ENCODE data around the gene PRKCZ. TPM values are rescaled to one million over a fixed set of nuclear protein-coding genes. Genes with fewer than 3 reads are reported as not detected.
A peak's percentile ranks its signal among the peaks of the same experiment; 100 is the strongest.

The PRKCZ gene
- total RNA-seq, 1 donor from 2014 or later, result 55.5 TPM

- H3K36me3 Mint-ChIP-seq, result peaks cover 15% of the 10 kb centered on the region
- H3K4me1 Mint-ChIP-seq, result peaks cover 8% of the 10 kb centered on the region
- H3K27me3 Mint-ChIP-seq (ENCODE audit: low read depth), result no peaks in the 10 kb centered on the region
- no peak overlapping the region for H3K4me3 Mint-ChIP-seq
- no peak for DNase-seq (ENCODE audit: low spot score in 2 of 2, unreplicated experiment in 2 of 2)
- no peak for TF ChIP-seq CTCF (IDR thresholded peaks at IDR 0.05; ENCODE audit: unreplicated experiment)
- H3K9me3 Mint-ChIP-seq, result peaks cover 9% of the 10 kb centered on the region
- H3K27ac Mint-ChIP-seq, result no peak overlapping the region
These were observed 20.8 kb downstream of the PRKCZ start for GRCh38 chr1:2070800-2071530.

DNA sequence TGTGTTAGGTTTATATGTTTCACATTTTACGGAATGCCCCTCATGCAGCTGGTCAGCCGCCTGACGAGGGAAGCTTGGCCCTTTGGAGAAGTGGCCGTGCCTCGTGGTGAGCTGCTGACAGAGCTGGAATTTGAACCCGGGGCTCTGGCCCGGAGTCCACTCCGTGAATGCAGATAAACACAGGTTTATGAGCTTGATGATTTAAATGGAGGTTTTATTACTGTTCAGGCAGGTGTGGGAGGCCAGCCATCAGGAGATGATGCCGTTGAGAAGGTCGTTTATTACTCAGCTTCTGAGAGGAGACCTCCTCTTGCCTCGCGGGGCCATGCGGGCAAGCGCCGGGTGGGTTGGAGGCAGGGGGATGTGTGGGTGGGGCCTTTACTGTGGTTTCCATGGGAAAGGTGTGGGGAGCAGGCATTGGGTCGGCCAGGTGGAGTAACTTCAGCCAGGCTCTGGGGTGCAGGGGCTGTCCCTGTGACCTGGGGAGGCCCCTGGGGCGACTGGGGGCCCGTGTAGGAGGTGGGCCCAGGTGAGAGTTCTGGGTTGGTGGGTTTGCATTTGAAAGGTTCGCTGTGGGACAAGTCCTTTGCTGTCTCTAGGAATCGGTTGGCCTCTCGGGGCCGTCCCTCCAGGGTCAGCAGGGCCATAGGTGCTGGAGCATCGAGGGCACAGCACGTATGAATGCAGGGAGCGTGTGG lies 22.0 kb downstream of the PRKCZ start:
- no peak for TF ChIP-seq CTCF (IDR thresholded peaks at IDR 0.05; ENCODE audit: unreplicated experiment)
- Mint-ChIP-seq H3K4me3 (no peak overlapping the region), H3K27me3 (ENCODE audit: low read depth) (no peaks in the 10 kb centered on the region), H3K9me3 (peaks cover 3% of the 10 kb centered on the region), H3K36me3 (peaks cover 11% of the 10 kb centered on the region), H3K27ac (peak overlapping the region; percentile 39), H3K4me1 (peaks cover 8% of the 10 kb centered on the region)
- no peak for DNase-seq (ENCODE audit: low spot score in 2 of 2, unreplicated experiment in 2 of 2)

GRCh38 chr1:2072891-2073290 lies 22.7 kb downstream of the PRKCZ start:
- no peak overlapping the region for H3K27ac Mint-ChIP-seq
- H3K4me1 Mint-ChIP-seq, result peaks cover 8% of the 10 kb centered on the region
- no peak for DNase-seq (ENCODE audit: low spot score in 2 of 2, unreplicated experiment in 2 of 2)
- no peaks in the 10 kb centered on the region for H3K27me3 Mint-ChIP-seq (ENCODE audit: low read depth)
- TF ChIP-seq CTCF (IDR thresholded peaks at IDR 0.05; ENCODE audit: unreplicated experiment), result no peak
- H3K9me3 Mint-ChIP-seq, result peaks cover 9% of the 10 kb centered on the region
- peaks cover 17% of the 10 kb centered on the region for H3K36me3 Mint-ChIP-seq
- H3K4me3 Mint-ChIP-seq, result no peak overlapping the region

GRCh38 chr1:2073382-2074230 lies 23.4 kb downstream of the PRKCZ start:
- Mint-ChIP-seq H3K4me3 (no peak overlapping the region), H3K9me3 (peaks cover 16% of the 10 kb centered on the region), H3K36me3 (peaks cover 24% of the 10 kb centered on the region), H3K4me1 (peaks cover 8% of the 10 kb centered on the region), H3K27ac (no peak overlapping the region), H3K27me3 (ENCODE audit: low read depth) (no peaks in the 10 kb centered on the region)
- no peak for DNase-seq (ENCODE audit: low spot score in 2 of 2, unreplicated experiment in 2 of 2)
- TF ChIP-seq CTCF (IDR thresholded peaks at IDR 0.05; ENCODE audit: unreplicated experiment), result no peak

DNA sequence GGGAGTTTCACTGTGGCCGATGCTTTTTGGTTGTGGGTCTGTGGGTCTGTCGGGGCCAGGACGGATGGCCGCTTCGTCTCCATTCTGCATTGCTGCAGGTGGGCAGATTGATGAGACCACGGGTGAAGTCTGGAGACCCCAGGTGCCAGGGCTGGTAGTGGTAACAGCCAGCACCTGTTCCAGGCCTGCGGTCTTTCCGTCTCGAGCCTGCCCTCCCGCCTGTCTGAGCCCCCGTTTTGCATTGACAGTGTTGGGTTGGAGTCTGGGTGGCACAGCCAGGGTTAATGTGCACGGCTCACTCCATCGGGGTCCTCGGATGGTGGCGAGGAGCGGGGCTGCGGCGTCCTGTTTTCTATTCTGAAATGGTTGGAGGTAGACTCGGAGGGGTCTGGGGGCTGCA lies 24.2 kb downstream of the PRKCZ start:
- no peak for TF ChIP-seq CTCF (IDR thresholded peaks at IDR 0.05; ENCODE audit: unreplicated experiment)
- Mint-ChIP-seq H3K27me3 (ENCODE audit: low read depth) (no peaks in the 10 kb centered on the region), H3K27ac (no peak overlapping the region)

More for the DNA sequence above, 24.2 kb downstream of the PRKCZ start:
- H3K4me3 Mint-ChIP-seq, result no peak overlapping the region
- peaks cover 8% of the 10 kb centered on the region for H3K4me1 Mint-ChIP-seq
- DNase-seq (ENCODE audit: low spot score in 2 of 2, unreplicated experiment in 2 of 2), result no peak
- H3K36me3 Mint-ChIP-seq, result peaks cover 29% of the 10 kb centered on the region
- H3K9me3 Mint-ChIP-seq, result peaks cover 18% of the 10 kb centered on the region
